ENCODE data around the gene BPIFB3. TPM values are rescaled to one million over a fixed set of nuclear protein-coding genes. Genes with fewer than 3 reads are reported as not detected.
"Not testable (repeated sequence)": the region's sequence is repeated elsewhere in the genome, so short reads cannot be mapped to it uniquely, and the experiment has no call there.

Gene BPIFB3
- total RNA-seq, 1 experiment from 2014 or later: not detected

DNA sequence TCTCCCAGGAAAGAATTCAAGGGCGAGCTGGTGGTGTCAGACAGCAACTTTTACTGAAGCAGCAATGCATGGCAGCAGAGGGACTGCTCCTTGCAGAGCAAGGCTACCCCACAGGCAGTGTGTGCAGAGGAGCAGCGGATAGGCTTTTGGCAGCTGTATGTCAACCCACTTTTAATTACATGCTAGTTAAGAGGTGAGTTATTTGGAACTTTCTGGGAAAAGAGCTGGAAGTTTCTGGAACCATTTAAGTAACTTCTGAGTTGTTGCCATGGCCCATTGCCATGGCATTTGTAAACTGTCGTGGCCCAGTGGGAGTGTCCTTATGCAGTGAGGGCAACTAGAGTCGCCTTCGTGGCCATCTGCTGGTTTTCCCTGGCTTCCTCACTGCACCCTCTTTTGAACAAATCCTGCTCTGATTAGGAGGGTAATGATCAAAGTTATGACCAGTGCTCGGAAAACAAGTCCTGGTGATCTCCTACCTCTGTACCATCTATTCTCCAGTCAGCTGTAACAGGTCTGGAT lies 59.7 kb downstream of the BPIFB3 start:
- DNase-seq (ENCODE audit: low read depth): no peak

GRCh38 chr20:33115501-33115900 lies 61.8 kb downstream of the BPIFB3 start:
- not testable (repeated sequence) for DNase-seq (ENCODE audit: low read depth)

- DNase-seq (ENCODE audit: low read depth): peak; percentile 56
These were observed 66.3 kb downstream of the BPIFB3 start for GRCh38 chr20:33119725-33120720.

GRCh38 chr20:33120934-33121333 lies 67.2 kb downstream of the BPIFB3 start:
- DNase-seq (ENCODE audit: low read depth): no peak

- not testable (repeated sequence) for DNase-seq (ENCODE audit: low read depth)
These were observed 68.6 kb downstream of the BPIFB3 start for GRCh38 chr20:33122297-33122696.

Other genes starting within 250 kb of the BPIFB3 start
- 114 and 137 TPM in 2 replicates for gene MAPRE1, start 233.9 kb upstream of the BPIFB3 start, total RNA-seq (2014; rRNA removed; shearing (Covaris generic))
- not detected in 2 replicates for gene EFCAB8, start 195.0 kb upstream of the BPIFB3 start, total RNA-seq (2014; rRNA removed; shearing (Covaris generic))
- not detected in 2 replicates for gene SUN5, start 49.5 kb upstream of the BPIFB3 start, total RNA-seq (2014; rRNA removed; shearing (Covaris generic))
- not detected in 2 replicates for gene BPIFB2, start 46.2 kb upstream of the BPIFB3 start, total RNA-seq (2014; rRNA removed; shearing (Covaris generic))
- gene BPIFB6, start 22.3 kb upstream of the BPIFB3 start, total RNA-seq (2014; rRNA removed; shearing (Covaris generic)): not detected in 2 replicates
- gene BPIFB4, start 25.7 kb downstream of the BPIFB3 start, total RNA-seq (2014; rRNA removed; shearing (Covaris generic)): 0.10 TPM in 1 of 2 replicates, not detected in the other
- gene BPIFA2, start 114.3 kb downstream of the BPIFB3 start, total RNA-seq (2014; rRNA removed; shearing (Covaris generic)): not detected in 2 replicates
- not detected in 2 replicates for gene BPIFA3, start 163.4 kb downstream of the BPIFB3 start, total RNA-seq (2014; rRNA removed; shearing (Covaris generic))
- not detected in 2 replicates for gene BPIFA1, start 182.1 kb downstream of the BPIFB3 start, total RNA-seq (2014; rRNA removed; shearing (Covaris generic))
- gene BPIFB1, start 229.3 kb downstream of the BPIFB3 start, total RNA-seq (2014; rRNA removed; shearing (Covaris generic)): not detected in 2 replicates

Data from HT1080 (cell line).